SK-N-SH (cell line): ENCODE data around the gene RNF4.

Experiments used
- CTCF ChIP-seq: fragments of 200-600 bp; sonication (generic); IDR thresholded peaks from 2 replicates; pipeline ENCODE4 v1.6.1; 2017; ENCODE audit warnings: antibody characterized with exemption, mild to moderate bottlenecking, moderate library complexity
- SIN3A ChIP-seq: IDR thresholded peaks from 2 replicates; pipeline ENCODE4 v1.6.1; 2012; ENCODE audit warnings: low read depth, mild to moderate bottlenecking, low read length, moderate library complexity, borderline replicate concordance
- TCF12 ChIP-seq: IDR thresholded peaks from 2 replicates; pipeline ENCODE4 v1.4.0; 2012

GRCh38 chr4:2501034-2501594 lies 32.2 kb downstream of the RNF4 start:
- TF ChIP-seq CTCF (no peak), SIN3A (no peak), TCF12 (no peak)
